ENCODE measurements around the gene MPZL3.

GRCh38 chr11:118210323-118210722, 41.8 kb downstream of the MPZL3 start:
- TF ChIP-seq CTCF (IDR thresholded peaks at IDR 0.05) (no peak), EP300 (IDR thresholded peaks at IDR 0.05) (no peak)
